ENCODE measurements around the gene SLC6A6.

- TF ChIP-seq CTCF (IDR thresholded peaks at IDR 0.05; ENCODE audit: insufficient read depth, low read depth, low read length): no peak
- no peak for TF ChIP-seq EZH2 (IDR thresholded peaks at IDR 0.05; ENCODE audit: insufficient read depth, low read length)
These were observed 26.0 kb downstream of the SLC6A6 start for GRCh38 chr3:14428087-14429033.

All from astrocyte (in vitro differentiated cells and primary cell).